H1 (cell line): ENCODE measurements around the gene THAP11. TPM values are rescaled to one million over a fixed set of nuclear protein-coding genes. Genes with fewer than 3 reads are reported as not detected.

ENCODE experiments used
- CHD7 ChIP-seq: fragments of 300-600 bp; sonication (generic); IDR thresholded peaks from 2 replicates; pipeline ENCODE4 v1.7.1; 2012; ENCODE audit warnings: low read length, moderate library complexity, mild to moderate bottlenecking, inconsistent platforms; ENCODE audit not compliant: insufficient replicate concordance
- CTCF ChIP-seq, 3 experiments: IDR thresholded peaks; 1 replicate in 2 of 3; 2 replicates in 1 of 3; pipeline versions ENCODE4 v1.5.1 to v1.6.1; 2011; ENCODE audit warnings: low read length in 3 of 3, mild to moderate bottlenecking in 3 of 3, inconsistent platforms in 2 of 3, low read depth in 1 of 3, moderate library complexity in 1 of 3; ENCODE audit not compliant: insufficient read depth in 1 of 3; ENCODE audit errors: control extremely low read depth in 1 of 3
- EP300 ChIP-seq, 2 experiments: IDR thresholded peaks; 1 replicate in 1 of 2; 2 replicates in 1 of 2; pipeline ENCODE4 v1.6.1; 2011 to 2012; ENCODE audit warnings: low read depth in 2 of 2, low read length in 2 of 2, mild to moderate bottlenecking in 2 of 2, borderline replicate concordance in 1 of 2, inconsistent platforms in 1 of 2, moderate library complexity in 1 of 2
- KDM4A ChIP-seq: IDR thresholded peaks from one replicate; pipeline ENCODE4 v1.7.1; 2012; ENCODE audit warnings: low read depth, mild to moderate bottlenecking, moderate library complexity, low read length, inconsistent platforms; ENCODE audit not compliant: severe bottlenecking
- SP2 ChIP-seq: IDR thresholded peaks from 2 replicates; pipeline ENCODE4 v1.6.1; 2012; ENCODE audit warnings: mild to moderate bottlenecking, low read length, inconsistent platforms
- SP4 ChIP-seq: IDR thresholded peaks from 2 replicates; pipeline ENCODE4 v1.6.1; 2012; ENCODE audit warnings: low read length, inconsistent platforms
- TBP ChIP-seq: IDR thresholded peaks from 2 replicates; pipeline ENCODE4 v1.6.1; 2011; ENCODE audit warnings: low read depth, low read length, improper control_type of control experiment
- polyA plus RNA-seq, 7 experiments: library from polyadenylated mRNA; depleted of rRNA in 3 of 7; stranded (reverse) in 5 of 7; unstranded in 2 of 7; fragments of >200 nt in 5 of 7; fragments of 200-250 nt in 2 of 7; gene quantifications; 1 replicate in 5 of 7; 2 replicates in 1 of 7; 4 replicates in 1 of 7; pipeline versions ENCODE4 v1.2.1 to v1.2.3, GENCODE V29; 2011 to 2013; ENCODE audit warnings: missing spikeins in 2 of 7, mixed read lengths in 2 of 7
- total RNA-seq: library from RNA; stranded (reverse); fragmentation: NEBNext Ultra II Directional; extraction: Animal tissue kit (Norgen Biotek cat#: 25700); gene quantifications from 2 replicates; pipeline ENCODE4 v1.2.1, GENCODE V29; 2021

The THAP11 gene
- total and polyA plus RNA-seq, 2 of the 8 experiments (the other 6 are each of a cell fraction or from before 2014, with no cell fraction given): 50.8 to 54.8 TPM

GRCh38 chr16:67872631-67873434 lies 30.7 kb downstream of the THAP11 start, which contains the start of gene EDC4 (continued):
- TF ChIP-seq CHD7: no peak
- no peak for TF ChIP-seq SP2
- TF ChIP-seq EP300 (IDR thresholded peaks at IDR 0.05; ENCODE audit: borderline replicate concordance in 1 of 2, low read depth in 2 of 2, low read length in 2 of 2): no peak; a peak in 1 of 3 replicates
- TF ChIP-seq KDM4A: peak; percentile 55
- no peak; a peak in 1 of 4 replicates for TF ChIP-seq CTCF (IDR thresholded peaks at IDR 0.05; ENCODE audit: control extremely low read depth in 1 of 3, insufficient read depth in 1 of 3, low read depth in 1 of 3, low read length in 3 of 3)
- peak; percentile 81; the same call in 1 of the 2 replicates for TF ChIP-seq SP4
- peak; percentile 70; the same call in 1 of the 2 replicates for TF ChIP-seq TBP
